Ishikawa (cell line): ENCODE data around the gene SMAD6.

Experiments
- CEBPB ChIP-seq: IDR thresholded peaks from 2 replicates; pipeline ENCODE4 v1.6.1; 2012
- CREB1 ChIP-seq: IDR thresholded peaks from 2 replicates; pipeline ENCODE4 v1.6.1; 2012; ENCODE audit warnings: low read depth
- EGR1 ChIP-seq: IDR thresholded peaks from 2 replicates; pipeline ENCODE4 v1.6.1; 2012
- EP300 ChIP-seq: IDR thresholded peaks from 2 replicates; pipeline ENCODE4 v1.6.1; 2012; ENCODE audit warnings: borderline replicate concordance
- FOXM1 ChIP-seq: IDR thresholded peaks from 2 replicates; pipeline ENCODE4 v1.6.1; 2012; ENCODE audit warnings: low read depth, borderline replicate concordance
- NFIC ChIP-seq: IDR thresholded peaks from 2 replicates; pipeline ENCODE4 v1.6.1; 2012
- RAD21 ChIP-seq: IDR thresholded peaks from 2 replicates; pipeline ENCODE4 v1.6.1; 2012; ENCODE audit warnings: low read depth
- TAF1 ChIP-seq: IDR thresholded peaks from 2 replicates; pipeline ENCODE4 v1.6.1; 2012; ENCODE audit warnings: low read depth, mild to moderate bottlenecking
- TCF12 ChIP-seq: IDR thresholded peaks from 2 replicates; pipeline ENCODE4 v1.6.1; 2012; ENCODE audit warnings: low read depth
- TEAD4 ChIP-seq: IDR thresholded peaks from 2 replicates; pipeline ENCODE4 v1.6.1; 2012
- YY1 ChIP-seq: IDR thresholded peaks from 2 replicates; pipeline ENCODE4 v1.6.1; 2012; ENCODE audit warnings: low read depth
- ZBTB7A ChIP-seq: IDR thresholded peaks from 2 replicates; pipeline ENCODE4 v1.6.1; 2012; ENCODE audit warnings: low read depth
- TF ChIP-seq, protein P1 (sequence below): IDR thresholded peaks from 2 replicates; pipeline ENCODE4 v1.6.1; 2012
- TF ChIP-seq, protein P2 (sequence below): IDR thresholded peaks from 2 replicates; pipeline ENCODE4 v1.6.1; 2012
- TF ChIP-seq, protein P3 (sequence below): IDR thresholded peaks from 2 replicates; pipeline ENCODE4 v1.6.1; 2012; ENCODE audit warnings: low read depth, mild to moderate bottlenecking

SMAD6 gene

DNA sequence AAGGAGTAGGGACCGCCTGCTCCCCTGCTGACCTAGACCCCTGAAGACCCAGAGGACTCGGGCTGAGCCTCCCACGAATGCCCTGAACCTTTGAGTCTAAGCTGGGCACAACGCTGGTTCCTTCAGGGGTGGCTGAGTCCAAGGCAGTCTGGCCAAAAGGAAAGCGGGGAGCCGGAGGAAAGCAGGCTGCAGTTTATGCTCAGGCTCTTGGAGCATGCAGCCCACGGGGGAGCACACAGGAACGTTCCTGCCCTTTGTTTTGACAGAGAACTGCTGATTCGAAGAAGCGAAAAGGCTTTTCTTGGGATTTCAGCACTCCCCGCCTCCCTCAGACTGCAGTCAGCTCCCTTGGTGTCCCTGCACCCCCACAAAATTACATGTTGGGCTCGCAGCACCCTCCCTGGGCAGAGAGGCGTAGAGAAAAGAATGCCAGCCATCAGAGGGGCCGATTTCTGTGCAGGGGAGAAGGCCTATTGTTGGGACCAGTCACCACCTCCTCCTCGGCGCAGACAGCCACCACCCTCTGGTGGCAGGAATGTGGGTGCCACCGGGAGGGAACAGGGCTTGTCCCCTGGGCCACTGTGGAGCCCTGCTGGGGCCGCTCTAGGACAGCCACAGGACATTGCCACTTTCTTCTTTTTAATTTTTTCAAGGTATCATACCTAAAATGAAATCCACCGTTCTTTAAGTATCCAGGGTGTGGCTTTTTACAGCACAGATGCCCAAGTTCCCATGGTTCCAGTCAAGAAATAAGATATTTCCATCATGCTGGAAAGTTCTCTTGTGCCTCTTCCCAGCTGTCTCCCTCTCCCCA lies 72.2 kb downstream of the SMAD6 start:
- TF ChIP-seq EGR1 (peak; percentile 39; the same call in 1 of the 2 replicates), YY1 (peak; percentile 73), TEAD4 (peak; percentile 100), EP300 (peak; percentile 80; the same call in 1 of the 2 replicates), RAD21 (peak; percentile 92), CREB1 (no peak), CEBPB (no peak), TCF12 (peak; percentile 81), FOXM1 (0 out of 2 replicates have a peak, but pooled peaks have one; percentile 58), NFIC (peak; percentile 71), TAF1 (0 out of 2 replicates have a peak, but pooled peaks have one; percentile 21), ZBTB7A (no peak)
- TF ChIP-seq, protein P1, sequence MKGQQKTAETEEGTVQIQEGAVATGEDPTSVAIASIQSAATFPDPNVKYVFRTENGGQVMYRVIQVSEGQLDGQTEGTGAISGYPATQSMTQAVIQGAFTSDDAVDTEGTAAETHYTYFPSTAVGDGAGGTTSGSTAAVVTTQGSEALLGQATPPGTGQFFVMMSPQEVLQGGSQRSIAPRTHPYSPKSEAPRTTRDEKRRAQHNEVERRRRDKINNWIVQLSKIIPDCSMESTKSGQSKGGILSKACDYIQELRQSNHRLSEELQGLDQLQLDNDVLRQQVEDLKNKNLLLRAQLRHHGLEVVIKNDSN, result no peak
- TF ChIP-seq, protein P2, sequence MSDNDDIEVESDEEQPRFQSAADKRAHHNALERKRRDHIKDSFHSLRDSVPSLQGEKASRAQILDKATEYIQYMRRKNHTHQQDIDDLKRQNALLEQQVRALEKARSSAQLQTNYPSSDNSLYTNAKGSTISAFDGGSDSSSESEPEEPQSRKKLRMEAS, result peak; percentile 55; the same call in 1 of the 2 replicates
- TF ChIP-seq, protein P3, sequence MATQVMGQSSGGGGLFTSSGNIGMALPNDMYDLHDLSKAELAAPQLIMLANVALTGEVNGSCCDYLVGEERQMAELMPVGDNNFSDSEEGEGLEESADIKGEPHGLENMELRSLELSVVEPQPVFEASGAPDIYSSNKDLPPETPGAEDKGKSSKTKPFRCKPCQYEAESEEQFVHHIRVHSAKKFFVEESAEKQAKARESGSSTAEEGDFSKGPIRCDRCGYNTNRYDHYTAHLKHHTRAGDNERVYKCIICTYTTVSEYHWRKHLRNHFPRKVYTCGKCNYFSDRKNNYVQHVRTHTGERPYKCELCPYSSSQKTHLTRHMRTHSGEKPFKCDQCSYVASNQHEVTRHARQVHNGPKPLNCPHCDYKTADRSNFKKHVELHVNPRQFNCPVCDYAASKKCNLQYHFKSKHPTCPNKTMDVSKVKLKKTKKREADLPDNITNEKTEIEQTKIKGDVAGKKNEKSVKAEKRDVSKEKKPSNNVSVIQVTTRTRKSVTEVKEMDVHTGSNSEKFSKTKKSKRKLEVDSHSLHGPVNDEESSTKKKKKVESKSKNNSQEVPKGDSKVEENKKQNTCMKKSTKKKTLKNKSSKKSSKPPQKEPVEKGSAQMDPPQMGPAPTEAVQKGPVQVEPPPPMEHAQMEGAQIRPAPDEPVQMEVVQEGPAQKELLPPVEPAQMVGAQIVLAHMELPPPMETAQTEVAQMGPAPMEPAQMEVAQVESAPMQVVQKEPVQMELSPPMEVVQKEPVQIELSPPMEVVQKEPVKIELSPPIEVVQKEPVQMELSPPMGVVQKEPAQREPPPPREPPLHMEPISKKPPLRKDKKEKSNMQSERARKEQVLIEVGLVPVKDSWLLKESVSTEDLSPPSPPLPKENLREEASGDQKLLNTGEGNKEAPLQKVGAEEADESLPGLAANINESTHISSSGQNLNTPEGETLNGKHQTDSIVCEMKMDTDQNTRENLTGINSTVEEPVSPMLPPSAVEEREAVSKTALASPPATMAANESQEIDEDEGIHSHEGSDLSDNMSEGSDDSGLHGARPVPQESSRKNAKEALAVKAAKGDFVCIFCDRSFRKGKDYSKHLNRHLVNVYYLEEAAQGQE, result no peak

DNA sequence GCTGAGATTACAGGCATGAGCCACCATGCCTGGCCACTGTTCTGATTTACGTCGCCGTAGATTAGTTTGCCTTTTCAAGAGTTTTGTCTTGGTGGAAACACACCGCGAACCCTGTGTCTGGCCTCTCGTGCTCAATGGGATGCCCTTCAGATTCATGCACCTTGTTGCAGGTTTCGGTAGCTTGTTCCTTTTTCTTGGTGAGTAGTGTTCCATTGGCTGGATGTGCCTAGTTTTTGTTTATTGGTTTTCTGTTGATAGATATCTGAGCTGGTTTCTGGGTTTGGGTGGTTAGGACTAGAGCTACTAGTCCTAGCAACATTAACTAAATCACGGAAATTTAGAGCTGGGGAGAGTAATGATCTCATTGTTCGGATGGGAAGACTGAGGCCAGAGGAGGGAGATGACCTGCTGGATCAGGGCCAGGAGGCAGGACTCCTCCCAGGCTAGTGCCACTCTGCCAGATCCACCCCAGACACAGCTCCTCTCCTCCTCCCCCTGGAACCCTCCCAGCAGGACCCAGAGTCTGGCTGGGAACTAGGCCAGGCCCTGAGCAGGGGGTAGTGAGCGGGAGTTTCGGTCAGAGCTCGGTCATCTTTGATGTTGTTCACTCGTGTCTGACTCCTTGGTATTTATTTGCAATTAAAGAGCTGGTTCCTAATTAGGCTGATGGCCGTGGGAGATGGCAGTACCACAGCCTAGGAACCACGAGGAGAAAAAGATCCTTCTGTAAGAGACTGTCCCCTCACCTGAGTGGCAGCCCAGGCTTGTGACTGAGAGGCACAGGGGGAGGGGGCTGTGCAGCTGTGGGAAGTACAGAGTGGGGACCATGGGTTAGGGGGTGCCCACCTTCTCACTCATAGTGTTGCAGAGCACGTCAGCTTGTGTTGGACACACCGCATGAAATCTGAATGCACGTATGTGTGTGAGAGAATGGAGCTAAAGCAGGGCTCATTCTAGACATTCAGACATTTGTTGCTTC lies 73.4 kb downstream of the SMAD6 start:
- peak; percentile 91 for TF ChIP-seq FOXM1
- TF ChIP-seq EGR1, result no peak
- TF ChIP-seq TEAD4, result peak; percentile 93
- TF ChIP-seq, protein P3, result no peak
- peak; percentile 98 for TF ChIP-seq EP300
- TF ChIP-seq ZBTB7A, result no peak
- TF ChIP-seq CEBPB, result peak; percentile 31; the same call in 1 of the 2 replicates
- TF ChIP-seq, protein P2, result peak; percentile 62; the same call in 1 of the 2 replicates
- TF ChIP-seq YY1, result peak; percentile 38; the same call in 1 of the 2 replicates
- no peak for TF ChIP-seq CREB1
- TF ChIP-seq RAD21, result peak; percentile 32
- TF ChIP-seq TAF1, result no peak
- peak; percentile 98 for TF ChIP-seq TCF12
- TF ChIP-seq, protein P1, result peak; percentile 31
- TF ChIP-seq NFIC, result peak; percentile 100

DNA sequence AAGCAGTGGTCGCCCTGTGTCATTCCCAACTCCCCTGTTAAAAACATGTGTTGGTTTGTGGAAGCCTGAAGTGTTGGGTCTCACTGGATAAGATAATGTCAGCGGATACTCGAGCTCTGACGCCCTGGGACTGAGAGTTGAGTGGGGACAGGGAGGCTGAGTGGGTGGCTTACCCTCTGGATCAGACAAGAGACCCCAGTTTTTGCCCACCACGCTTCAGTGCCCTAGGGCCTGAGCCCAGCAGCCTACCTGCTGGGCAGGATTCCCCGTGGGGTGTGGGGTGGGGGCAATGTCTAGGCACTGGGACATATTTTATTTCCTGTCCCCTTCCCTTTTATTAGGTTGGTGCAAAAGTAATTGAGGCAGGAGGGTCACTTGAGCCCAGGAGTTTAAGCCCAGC lies 75.0 kb downstream of the SMAD6 start:
- TF ChIP-seq CEBPB (no peak), ZBTB7A (no peak), EP300 (no peak), TCF12 (no peak)

DNA sequence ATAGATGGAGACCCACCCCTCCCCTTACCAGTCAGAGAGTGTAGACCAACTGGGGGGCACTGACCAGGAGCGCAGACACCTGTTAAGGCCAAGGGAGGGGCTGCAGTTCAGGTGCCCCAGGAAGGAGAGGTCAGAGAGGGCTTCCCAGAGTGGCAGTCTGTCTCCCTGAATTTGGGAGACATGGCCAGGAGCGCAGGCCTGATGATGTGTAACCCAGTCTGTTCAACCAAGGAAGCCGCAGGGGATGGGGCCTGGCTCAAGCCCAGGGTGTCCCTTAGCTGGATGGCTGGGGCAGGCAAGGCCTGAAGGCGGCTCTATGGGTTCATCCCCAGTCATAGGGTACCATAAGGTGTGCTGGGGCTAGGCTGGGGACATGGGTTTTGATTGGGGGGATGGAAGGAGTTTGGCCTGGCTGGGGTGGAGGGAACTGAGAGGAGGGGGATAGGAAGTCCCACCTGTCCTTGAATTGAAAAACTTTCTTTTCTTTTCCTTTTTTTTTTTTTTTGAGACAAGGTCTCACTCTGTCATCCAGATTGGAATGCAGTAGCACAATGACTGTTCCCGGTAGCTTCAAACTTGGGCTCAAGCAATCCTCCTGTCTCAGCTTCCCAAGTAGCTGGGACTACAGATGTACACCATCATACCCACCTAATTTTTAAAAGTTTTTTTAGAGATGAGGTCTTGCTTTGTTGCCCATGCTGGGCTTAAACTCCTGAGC lies 75.7 kb downstream of the SMAD6 start:
- TF ChIP-seq NFIC (no peak), TEAD4 (no peak), TAF1 (no peak), EP300 (no peak), ZBTB7A (no peak), FOXM1 (no peak), CEBPB (no peak), TCF12 (no peak), CREB1 (no peak), RAD21 (no peak), YY1 (no peak)
- TF ChIP-seq, protein P3, result no peak
- TF ChIP-seq, protein P1, result no peak
- TF ChIP-seq, protein P2, result no peak
